NCI-H82 (cell line): ENCODE measurements around the gene GPS1.

Source experiments
- DNase-seq: peaks from one replicate; lab custom pipeline; 2025; lab: John Stamatoyannopoulos, UW

GPS1 gene

DNA sequence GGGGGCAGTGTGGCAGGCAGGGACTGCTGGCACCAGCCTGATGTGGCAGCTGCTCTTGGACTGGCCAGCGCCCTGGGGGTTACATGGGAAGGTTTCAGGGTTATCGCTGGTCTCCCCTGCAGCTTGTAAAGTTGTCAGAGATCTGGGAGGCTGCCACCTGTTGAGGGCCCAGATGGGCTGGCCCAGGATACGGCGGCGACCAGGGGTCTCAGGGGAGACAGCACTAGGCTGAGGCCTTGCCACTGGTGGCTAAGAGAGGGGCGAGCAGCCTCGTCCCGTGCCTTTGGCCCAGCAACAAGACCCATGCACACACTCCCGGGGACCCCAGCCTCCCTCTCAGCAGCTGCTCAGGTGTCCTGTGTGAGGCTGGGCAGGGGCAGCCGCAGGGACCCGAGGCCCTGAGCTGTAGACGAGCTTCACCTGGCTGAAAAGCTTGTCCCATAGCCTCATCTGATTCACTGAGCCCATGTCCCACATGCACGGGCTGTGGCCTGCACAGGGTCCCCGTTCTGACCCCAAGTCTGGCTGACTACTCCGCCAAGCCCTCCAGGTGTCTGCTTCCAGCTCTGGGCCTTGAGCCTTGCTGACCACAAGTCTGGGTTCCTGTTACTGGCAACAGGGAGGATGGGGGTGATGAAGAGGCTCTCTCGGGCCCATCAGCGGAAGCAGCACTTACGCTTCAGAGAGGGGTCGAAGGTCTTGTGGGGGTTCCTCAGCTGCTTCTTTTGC, 7.7 kb downstream of the GPS1 start:
- DNase-seq, result no peak

DNA sequence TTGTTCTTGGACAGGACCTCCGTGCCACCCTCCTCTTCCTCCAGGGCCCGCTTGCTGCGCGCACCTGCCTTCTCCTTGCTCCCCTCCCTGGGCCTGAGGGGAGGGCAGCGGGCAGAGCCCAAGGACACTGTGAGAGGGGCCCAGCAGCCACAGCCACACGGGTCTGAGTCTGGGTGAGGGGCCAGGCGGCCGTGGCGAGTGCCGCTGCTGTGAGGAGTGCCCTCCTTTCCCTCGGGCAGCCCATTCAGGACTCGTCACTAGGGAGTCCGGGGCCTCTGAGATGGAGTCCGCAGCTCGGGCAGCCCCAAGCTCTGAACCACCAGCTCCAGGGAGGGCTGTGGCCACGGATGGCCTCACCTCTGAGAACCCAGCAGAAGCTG, 8.3 kb downstream of the GPS1 start:
- DNase-seq, result no peak

DNA sequence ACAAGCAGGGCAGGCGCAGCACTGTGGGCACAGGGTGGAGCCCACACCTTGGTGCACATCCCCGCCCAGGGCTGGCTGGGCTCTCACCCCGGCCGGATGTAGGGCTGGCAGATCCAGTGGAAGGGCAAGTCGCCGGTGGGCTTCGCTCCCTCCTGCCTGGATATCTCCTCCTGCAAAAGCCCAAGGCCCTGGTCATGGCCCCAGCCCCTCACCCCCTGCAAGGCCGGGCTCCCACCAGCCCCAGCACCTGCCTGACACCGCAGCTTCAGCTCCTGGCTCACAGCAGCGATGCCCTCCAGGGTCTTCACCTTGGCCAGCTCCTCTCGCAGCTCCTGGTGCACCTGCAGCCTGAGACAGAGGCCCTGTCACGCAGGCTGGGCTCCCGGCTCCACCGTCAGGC, 8.9 kb downstream of the GPS1 start:
- no peak for DNase-seq

DNA sequence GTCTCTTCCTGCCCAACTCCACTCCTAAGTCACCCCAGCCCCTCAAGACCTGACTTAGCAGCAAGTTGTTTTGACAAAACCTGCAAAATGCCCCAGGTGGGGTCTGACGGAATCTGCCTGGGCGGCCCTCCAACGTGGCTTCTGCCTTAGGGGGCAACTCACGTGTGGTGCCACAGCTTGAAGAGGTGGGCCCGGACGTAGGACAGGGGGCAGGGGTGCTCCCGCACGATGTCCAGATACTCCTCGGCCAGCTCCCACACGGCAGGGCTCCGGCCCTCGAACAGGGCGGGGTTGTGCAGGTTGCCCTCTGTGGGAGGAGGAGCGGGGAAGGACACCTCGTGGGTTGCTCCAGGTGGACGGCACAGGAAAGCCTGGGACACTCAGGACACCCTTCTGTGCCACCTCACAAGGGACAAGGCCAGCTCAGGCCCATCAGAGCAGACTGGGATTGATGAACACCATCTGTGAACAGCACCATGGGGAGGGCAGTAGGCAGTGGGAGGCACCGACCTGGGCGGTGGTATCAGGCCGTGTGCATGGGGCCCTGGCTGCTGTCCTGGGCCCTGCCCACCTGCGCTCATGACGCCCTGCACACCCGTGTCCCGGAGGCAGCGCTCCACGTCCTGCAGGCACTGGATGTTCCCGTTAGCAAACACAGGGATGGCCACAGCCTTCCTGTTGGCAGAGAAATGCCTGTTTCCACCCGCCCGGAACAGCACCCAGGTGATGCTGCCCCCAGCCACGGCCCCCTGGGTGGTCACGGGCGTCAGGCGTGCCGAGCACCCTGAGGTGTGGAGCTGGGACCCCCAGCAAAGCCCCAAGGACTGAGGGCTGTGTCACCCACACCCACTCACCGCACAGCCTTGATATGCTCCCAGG, 9.6 kb downstream of the GPS1 start:
- no peak for DNase-seq

DNA sequence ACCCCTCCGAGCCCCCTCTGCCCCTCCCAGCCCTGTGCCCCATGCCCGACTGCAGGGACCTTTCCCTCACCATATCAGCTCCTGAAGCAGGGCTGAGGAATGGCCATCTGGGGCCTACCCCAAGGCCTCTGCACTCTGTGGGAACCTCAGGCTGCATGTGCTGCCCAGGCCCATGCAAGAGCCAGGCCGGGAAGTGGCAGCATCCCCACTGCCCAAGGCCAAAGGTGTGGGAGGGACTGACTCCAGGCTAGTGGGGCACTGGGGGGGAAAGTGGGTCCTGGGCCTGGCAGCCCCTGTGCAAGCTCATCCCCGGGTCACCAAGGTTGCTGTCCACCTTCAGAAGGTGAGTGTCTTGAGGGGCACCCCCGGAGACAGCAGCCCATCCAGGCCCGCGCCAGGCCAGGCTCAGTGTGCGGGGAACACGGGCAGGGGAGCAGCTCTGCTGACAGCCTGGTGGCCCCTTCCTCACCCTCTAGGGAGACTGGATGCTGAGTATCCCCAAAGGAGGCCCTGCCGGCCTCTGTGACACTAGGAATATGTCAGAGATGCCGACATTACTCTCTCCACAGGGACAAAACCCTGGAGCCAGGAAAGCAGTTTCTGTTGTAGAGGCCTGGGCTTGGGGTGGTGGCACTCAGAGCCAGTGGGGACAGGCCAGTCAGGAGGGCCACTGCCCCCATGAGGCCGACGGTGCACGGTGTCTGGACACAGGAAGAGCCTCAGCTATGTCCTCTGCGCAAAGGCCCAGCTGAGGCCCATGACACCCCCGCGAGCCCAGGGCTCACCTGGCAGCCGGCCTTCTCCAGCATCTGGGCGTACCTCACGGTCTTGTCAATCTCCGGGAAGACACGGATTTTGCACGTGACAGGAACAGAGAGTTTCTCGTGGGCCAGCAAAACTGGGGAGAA, 10.6 kb downstream of the GPS1 start:
- DNase-seq, result no peak

DNA sequence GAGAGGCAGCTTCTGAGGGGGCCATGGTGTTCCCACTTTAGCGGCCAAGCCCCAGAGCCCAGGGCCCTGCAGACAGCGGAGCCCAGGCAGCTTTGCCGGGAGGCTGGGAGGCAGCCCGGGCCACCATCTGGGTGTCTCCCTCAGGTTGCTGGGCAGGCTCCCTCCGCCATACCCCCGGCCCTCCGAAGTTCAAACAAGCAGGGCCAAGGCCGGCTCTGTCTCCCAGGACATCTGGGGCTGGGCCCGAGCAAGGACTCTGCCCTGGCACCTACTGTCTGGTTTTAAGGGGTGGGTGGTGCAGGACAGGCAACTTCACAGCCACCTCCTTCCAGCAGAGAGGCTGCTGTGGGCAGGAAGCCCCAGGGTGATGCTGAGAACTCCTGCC, 11.3 kb downstream of the GPS1 start:
- DNase-seq, result no peak

DNA sequence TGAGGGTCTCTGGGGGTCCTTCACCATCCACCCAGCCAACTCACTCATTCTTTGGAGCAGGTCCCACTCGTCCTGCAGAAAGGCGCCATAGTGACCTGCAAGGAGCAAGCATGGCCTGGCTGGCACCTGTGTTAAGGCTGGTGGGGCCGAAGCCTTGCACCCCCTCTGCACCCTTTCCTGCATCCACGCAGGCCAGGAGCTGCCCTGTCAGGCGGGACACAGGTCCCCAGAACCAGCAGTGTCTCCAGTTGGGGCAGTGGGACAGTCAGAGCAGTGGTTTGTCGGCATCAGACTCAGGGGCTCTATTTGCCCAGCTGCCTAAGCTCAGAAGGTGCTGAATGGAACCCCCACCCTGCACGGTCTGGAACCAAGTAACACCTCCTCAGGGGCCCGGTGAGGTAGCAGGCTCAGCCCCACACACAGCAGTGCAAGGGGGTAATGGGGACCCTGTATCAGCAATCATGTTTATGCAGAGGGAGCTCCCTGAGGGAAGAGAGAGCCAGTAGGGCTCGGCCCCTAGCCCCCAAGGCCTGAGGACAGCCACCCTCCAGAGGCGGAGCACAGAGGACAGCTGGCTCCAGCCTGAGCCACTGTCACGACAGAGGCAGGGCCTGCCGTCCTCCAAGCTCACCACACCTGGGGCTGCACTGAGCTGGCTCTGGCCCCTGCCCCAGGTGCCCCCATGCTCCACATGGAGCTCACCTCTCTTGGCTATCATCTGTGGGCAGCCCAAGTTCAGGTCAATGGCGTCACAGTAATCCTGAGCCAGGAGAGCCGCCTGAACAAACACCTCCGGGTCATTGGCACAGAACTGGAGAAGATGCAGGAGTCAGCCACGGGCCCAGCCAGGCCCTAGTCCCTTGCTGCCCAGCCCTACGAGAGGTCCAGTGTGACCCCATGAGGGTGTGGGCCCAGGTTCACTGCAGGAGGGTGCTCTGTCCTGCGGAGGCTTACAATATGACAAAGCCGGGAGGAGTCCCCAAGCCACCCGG, 12.0 kb downstream of the GPS1 start:
- no peak for DNase-seq

DNA sequence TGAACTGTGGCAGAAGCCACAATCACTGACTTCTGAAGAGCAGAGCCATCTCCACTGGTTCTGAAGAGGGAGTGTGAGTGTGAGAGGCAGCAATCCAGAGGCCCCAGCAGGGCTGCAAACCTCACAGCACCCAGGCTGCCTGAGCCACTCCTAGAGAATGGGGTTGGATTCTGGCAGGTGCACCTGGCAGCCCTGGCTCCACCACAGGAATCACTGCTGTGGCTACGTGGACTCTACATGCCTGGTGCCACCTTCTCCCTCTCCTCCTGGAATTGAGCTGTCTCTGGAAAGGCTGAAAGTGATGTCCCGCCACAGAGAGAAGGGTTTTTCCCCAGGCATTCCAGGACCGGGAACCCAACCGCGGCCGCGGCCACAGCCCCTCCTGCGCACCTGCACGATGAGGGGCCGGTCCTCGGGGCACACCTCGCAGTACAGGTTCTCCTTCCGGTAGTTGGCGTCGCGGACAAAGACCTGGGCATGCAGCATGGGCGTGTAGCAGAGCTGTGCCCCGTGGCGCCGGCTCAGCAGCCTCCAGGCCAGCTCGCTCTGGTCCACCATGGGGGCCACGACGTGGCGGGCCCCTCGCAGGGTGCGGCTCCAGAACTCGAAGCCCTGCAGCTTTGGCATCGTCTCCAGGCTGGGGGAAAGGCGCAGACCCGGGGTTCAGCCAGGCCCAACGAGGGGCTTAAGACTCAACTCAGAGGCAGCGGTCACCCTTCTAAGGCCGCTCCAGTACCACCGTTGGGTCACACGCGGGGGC, 12.9 kb downstream of the GPS1 start:
- DNase-seq, result no peak

DNA sequence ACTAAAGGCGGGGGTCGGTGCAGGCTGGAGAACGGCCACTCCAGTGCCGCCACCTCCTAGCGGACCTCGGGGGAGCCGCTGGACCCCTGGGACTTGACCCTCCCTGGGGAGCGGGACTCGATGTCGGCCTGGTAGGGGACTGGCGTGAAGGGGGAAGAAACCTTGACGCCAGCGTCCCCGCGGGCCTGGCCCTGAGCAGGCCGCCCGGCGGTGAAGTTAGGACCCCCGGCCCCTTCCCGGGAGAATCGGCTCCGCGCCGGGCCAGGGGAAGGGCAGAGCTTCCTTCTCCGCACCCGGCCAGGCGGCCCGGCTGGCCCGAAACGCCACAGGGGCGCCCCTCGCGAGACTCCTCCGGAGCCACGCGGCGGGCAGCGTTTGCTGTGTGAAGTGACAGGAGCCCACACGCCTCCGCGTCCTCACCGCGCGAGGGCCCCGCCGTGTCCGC, 13.5 kb downstream of the GPS1 start:
- DNase-seq, result peak; percentile 38

DNA sequence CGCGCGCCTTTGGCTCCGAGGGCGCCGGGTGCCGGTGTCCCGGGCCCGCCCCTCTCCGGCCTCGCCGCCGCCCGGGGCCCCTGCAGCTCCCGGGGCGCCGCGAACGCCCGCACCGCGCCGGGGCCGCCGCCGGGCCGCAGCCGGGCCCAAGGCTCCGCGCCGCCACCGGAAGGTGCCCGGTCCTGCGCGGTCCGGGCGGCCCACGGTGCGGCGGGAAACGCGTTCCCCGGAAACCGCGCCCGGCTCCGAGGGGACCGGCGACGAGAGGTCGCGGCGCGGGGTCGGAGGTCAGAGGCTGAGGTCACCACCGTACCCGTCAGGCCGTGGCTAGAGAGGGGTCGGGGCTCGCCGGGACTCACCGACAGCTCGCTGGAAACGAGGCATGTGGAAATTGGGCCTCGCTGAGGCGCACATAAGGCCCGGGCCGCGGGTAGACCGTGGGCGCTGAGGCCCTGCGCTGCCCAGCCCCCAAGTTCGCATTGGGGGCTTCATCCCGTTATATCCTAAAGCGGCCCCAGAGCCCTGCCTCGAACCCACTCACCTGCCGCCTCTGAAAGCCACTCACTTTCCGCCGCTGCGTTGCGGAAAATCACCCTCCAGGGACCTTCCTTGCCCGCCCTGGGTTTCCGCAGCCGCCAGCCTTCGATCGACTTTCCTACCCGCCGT, 14.1 kb downstream of the GPS1 start, which contains the start of gene DUS1L:
DUS1L (minus strand) TSS at position 167 of the 666 bp plus-strand sequence. CDS start 745 bp downstream, outside the sequence.
- peak; percentile 63 for DNase-seq

DNA sequence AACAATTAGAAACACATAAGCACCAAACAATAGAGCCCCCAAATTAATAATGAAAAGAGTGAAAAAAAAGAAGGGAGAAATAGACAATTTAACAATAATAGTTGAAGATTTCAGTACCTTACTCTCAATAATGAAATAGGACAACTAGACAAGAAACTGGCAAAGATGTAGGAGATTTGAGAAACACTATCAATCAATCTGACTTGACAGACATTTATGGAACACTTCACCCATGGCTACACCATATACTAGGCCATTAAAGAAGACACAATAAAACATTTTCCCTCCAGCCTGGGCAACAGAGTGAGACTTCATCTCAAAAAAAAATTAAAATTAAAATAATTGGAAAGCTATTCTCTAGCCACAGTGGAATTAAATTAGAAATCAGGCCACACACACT, 18.9 kb downstream of the GPS1 start:
- DNase-seq, result no peak

DNA sequence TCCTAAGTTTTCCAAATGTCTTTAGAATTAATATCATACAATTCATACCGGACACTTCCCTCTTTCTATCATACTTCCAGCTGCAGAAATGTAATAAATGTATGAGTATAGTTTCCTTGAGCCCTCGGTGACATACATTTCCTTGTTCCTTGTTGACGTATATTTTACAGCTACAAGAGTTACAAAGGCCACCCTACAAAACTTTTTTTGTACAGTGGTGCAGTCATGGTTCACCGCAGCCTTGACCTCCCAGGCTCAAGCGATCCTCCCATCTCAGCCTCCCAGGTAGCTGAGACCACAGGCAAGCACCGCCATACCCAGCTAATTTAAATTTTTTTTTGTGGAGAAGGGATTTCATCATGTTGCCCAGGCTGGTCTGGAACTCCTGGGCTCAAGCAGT, 21.1 kb downstream of the GPS1 start:
- DNase-seq, result no peak

DNA sequence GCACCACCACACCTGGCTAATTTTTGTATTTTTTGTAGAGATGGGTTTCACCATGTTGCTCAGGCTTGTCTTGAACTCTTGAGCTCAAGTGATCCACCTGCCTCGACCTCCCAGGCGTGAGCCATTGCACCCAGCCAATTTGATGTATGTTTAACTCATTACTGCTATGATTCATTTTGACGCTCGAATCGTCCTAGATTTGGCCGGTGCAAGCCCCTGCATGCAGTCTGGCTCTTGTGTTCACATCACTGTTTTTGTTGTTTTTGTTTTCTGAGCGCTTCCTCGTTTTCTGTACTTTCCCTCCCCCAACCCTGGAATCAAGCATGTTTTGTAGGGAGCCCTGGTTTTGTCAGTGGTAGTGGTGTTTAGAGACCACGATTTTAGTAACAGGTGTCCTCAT, 21.7 kb downstream of the GPS1 start:
- no peak for DNase-seq

DNA sequence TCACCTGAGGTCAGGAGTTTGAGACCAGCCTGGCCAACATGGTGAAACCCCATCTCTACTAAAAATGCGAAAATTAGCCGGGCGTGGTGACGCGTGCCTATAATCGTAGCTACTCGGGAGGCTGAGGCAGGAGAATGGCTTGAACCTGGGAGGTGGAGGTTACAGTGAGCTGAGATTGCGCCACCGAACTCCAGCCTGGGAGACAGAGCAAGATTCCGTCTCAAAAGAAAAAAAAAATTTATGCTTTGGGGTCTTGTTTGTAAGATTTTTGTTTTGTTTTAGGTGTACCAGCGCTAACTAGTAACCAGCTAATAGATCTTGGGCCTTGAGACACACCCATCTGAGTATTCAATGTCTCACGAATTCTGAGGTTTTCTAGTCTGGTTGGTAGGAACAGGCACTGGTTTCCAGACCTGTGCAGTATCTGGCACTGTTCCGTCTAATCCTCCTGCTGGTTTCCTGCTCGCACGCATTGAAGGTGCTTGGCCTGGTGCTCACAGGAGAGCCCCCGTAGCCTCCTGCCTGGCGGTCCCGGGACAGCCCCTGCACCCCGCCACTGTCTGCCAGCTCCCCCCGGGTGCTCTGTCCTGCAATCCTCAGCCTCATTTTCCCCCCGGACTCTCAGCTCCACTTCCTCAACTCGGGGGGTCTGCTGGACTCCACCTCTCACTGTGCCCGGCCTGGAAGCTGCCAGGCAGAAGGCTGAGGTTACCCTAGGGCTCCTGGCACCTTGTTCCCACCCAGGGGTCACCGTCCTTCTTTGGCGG, 24.5 kb downstream of the GPS1 start:
- DNase-seq, result peak; percentile 54

DNA sequence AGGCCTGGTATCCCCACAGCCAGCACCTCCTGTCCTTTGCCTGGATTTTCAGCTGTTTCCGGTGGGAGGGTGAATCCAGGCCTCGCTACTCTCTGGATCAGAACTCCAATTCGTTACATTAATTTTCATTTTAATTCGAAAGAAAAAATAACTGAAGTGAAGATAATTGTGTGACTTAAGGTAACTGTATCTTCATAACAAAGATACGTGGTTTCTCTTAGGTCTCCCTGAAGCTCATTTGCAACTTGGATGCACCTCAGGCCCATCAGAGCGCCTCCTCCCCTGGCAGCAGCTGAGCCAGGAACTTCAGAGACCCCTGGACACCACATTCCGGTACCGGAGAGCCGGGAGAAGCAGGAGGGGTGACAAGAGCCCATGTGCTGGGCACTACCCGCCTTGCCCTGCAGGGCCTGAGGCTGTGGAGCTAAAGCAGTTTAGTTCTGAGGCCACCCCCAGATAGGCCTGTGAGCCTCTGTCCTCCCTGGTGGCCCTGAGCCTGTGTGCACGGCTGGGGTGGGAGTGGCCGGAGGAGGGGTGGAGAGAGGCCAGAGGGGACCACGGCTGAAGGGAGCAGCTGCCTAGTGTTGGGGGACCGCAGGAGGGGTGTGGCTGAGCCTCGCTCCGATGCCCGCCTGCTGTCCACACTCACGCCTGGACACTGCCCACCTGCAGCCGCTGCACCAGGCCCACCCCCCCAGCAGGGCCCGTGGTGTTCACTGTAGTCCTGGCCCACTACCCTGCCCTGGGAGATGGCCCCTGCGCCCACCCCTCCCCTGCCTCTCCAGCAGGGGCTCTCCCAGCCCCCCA, 25.3 kb downstream of the GPS1 start:
- DNase-seq, result peak; percentile 39

DNA sequence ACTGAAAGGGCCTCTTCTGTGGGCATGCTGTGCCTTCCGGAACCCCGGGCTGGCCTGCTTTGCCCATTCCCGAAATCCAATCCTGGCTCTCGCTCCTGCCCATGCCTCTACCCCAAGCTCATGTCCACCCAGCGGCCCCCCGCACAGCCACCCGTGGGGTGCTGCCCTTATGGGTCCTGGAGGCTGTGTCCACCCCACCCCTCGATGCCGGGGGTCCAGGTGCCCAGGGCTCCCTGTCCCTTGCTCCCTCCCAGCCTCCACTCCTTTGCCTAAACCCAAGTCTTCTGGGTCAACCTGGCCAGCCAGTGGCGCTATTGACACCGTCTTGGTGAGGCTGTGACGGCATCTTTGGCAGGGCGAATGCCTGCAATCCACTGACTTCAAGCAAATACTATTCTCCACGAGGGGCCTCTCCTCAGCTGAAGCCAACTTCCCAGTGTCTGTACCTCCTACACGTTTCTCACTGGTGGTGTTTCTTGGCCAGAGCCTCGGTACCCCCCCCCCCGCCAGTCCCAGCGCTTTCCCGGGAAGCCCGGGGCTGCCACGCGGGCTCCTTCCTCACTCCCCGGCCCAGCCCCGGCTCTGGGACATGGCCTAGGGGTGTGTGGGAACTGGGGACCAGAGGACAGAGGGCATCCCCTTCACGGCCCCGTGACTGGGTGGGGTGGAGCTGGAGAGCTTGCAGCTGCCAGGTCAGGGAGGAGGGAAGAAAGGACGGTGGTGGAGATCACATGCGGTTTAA, 26.1 kb downstream of the GPS1 start:
- no peak for DNase-seq

DNA sequence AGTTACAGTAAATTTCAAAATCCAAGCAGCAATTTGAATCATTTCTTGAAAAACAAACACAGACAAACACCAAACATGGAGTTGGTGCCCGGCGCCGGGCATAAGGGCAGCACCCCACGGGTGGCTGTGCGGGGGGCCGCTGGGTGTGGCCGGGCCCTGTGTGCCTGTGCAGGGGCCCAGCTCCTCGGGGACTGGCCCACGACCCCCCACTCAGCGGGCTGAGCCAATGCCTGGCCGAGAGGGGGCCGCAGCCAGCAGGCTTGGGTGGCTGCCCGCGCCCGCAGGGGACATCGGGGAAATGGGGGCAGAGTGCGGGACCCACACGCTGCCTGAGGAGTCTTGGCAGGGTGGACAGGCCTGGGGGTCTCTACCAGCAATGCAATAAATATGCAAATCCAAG, 26.7 kb downstream of the GPS1 start:
- no peak for DNase-seq
